Measurements from ENCODE around the gene CCDC116.
"Not testable (repeated sequence)": the region's sequence is repeated elsewhere in the genome, so short reads cannot be mapped to it uniquely, and the experiment has no call there.

Gene CCDC116

GRCh38 chr22:21602579-21602978 is 30.0 kb upstream of the CCDC116 start:
- no peak for DNase-seq (ENCODE audit: low spot score)
- no peak overlapping the region for H3K4me3 ChIP-seq
- H3K27ac ChIP-seq, result no peak overlapping the region
- TF ChIP-seq CTCF (IDR thresholded peaks at IDR 0.05), result no peak

GRCh38 chr22:21603973-21604372 is 28.6 kb upstream of the CCDC116 start:
- Histone ChIP-seq H3K27ac (no peak overlapping the region), H3K4me3 (no peak overlapping the region)
- no peak for TF ChIP-seq CTCF (IDR thresholded peaks at IDR 0.05)
- DNase-seq (ENCODE audit: low spot score), result no peak

- TF ChIP-seq CTCF (IDR thresholded peaks at IDR 0.05), result no peak
- Histone ChIP-seq H3K27ac (no peak overlapping the region), H3K4me3 (no peak overlapping the region)
- DNase-seq (ENCODE audit: low spot score), result no peak
Observed at GRCh38 chr22:21605887-21606564, 26.5 kb upstream of the CCDC116 start.

GRCh38 chr22:21606775-21607174 is 25.8 kb upstream of the CCDC116 start:
- no peak overlapping the region for H3K4me3 ChIP-seq
- no peak for DNase-seq (ENCODE audit: low spot score)
- TF ChIP-seq CTCF (IDR thresholded peaks at IDR 0.05), result no peak
- no peak overlapping the region for H3K27ac ChIP-seq

- H3K27ac ChIP-seq; H3K4me3 ChIP-seq; DNase-seq (ENCODE audit: low spot score): not testable (repeated sequence)
Observed at GRCh38 chr22:21609556-21610157, 22.9 kb upstream of the CCDC116 start.

- no peak for TF ChIP-seq CTCF (IDR thresholded peaks at IDR 0.05)
- no peak for DNase-seq (ENCODE audit: low spot score)
- no peak overlapping the region for H3K27ac ChIP-seq
- H3K4me3 ChIP-seq, result no peak overlapping the region
Observed at GRCh38 chr22:21611210-21611977, 21.2 kb upstream of the CCDC116 start.

- no peak for TF ChIP-seq CTCF (IDR thresholded peaks at IDR 0.05)
- Histone ChIP-seq H3K4me3 (no peak overlapping the region), H3K27ac (no peak overlapping the region)
- no peak for DNase-seq (ENCODE audit: low spot score)
Observed at GRCh38 chr22:21612858-21613257, 19.7 kb upstream of the CCDC116 start.

All from coronary artery (tissue), 2 donors.